Prostate gland (tissue), 2 donors: Measurements from ENCODE around the gene C1orf174.

Experiments used
- CTCF ChIP-seq, 4 experiments: fragments of 200-600 bp in 2 of 4; fragments of 450-650 bp in 2 of 4; sonication (generic) in 2 of 4; IDR thresholded peaks; 1 replicate in 3 of 4; 2 replicates in 1 of 4; pipeline ENCODE4 v1.5.1; 2016 to 2019; ENCODE audit warnings: antibody characterized with exemption in 4 of 4, mild to moderate bottlenecking in 2 of 4, moderate library complexity in 2 of 4
- POLR2A ChIP-seq: fragments of 450-650 bp; IDR thresholded peaks from one replicate; pipeline ENCODE4 v1.6.1; 2016; ENCODE audit warnings: antibody characterized with exemption, mild to moderate bottlenecking
- POLR2AphosphoS5 ChIP-seq: sonication (generic); formaldehyde crosslinking; IDR thresholded peaks from one replicate; pipeline ENCODE4 v1.6.1; 2017; ENCODE audit warnings: antibody characterized with exemption

GRCh38 chr1:3895951-3896325, 4.1 kb downstream of the C1orf174 start:
- no peak for TF ChIP-seq POLR2A
- TF ChIP-seq POLR2AphosphoS5, result no peak
- TF ChIP-seq CTCF (IDR thresholded peaks at IDR 0.05), result no peak
